GM10248 (cell line): ENCODE data around the gene PRDM1.

ENCODE experiments used
- CTCF ChIA-PET: fragments of 300-600 bp; sonication (Branson Sonifier 250); formaldehyde crosslinking; extraction: SDS; loops from one replicate; lab custom pipeline; 2021; ENCODE audit warnings: antibody characterized with exemption; lab: Yijun Ruan, JAX
- POLR2A ChIA-PET: fragments of 350-650 bp; sonication (Branson Sonifier 250); formaldehyde crosslinking; extraction: SDS; loops from one replicate; lab custom pipeline; 2020; ENCODE audit warnings: antibody characterized with exemption; lab: Yijun Ruan, JAX
- DNase-seq: peaks from one replicate; pipeline ENCODE4 v3.0.0; 2012; ENCODE audit errors: extremely low spot score
- CTCF ChIP-seq: IDR thresholded peaks from 2 replicates; pipeline ENCODE4 v1.5.1; 2012; ENCODE audit warnings: mild to moderate bottlenecking, low read depth; ENCODE audit errors: extremely low read depth, missing control alignments, control extremely low read depth

PRDM1 gene

GRCh38 chr6:106064756-106065155, 21.4 kb upstream of the PRDM1 start:
- CTCF ChIA-PET: interaction anchor here (1.4 to 2.0 kb wide), 2 partner anchors 8 to 158 kb away, joined by 4 to 8 read pairs; no protein-coding TSS in a partner anchor
- DNase-seq: no peak
- POLR2A ChIA-PET: no interaction called here
- TF ChIP-seq CTCF: no peak

- TF ChIP-seq CTCF: no peak
- CTCF ChIA-PET: no interaction called here
- POLR2A ChIA-PET: no interaction called here
- no peak for DNase-seq
These were observed 19.1 kb upstream of the PRDM1 start for GRCh38 chr6:106066989-106067388.

- ChIA-PET CTCF (interaction anchor here (2.0 kb wide), 1 partner anchor 154 kb away, joined by 6 read pairs; no protein-coding TSS in a partner anchor), POLR2A (no interaction called here)
- DNase-seq: no peak
- TF ChIP-seq CTCF: no peak
These were observed 16.7 kb upstream of the PRDM1 start for GRCh38 chr6:106069478-106069877.

GRCh38 chr6:106070636-106071035, 15.5 kb upstream of the PRDM1 start:
- no peak for DNase-seq
- ChIA-PET CTCF (no interaction called here), POLR2A (no interaction called here)
- TF ChIP-seq CTCF: no peak

GRCh38 chr6:106072501-106073090, 13.5 kb upstream of the PRDM1 start:
- CTCF ChIA-PET: no interaction called here
- DNase-seq: no peak
- POLR2A ChIA-PET: no interaction called here
- TF ChIP-seq CTCF: no peak

- no peak for DNase-seq
- ChIA-PET CTCF (no interaction called here), POLR2A (no interaction called here)
- no peak for TF ChIP-seq CTCF
These were observed 12.0 kb upstream of the PRDM1 start for GRCh38 chr6:106074146-106074545.

- TF ChIP-seq CTCF: no peak
- POLR2A ChIA-PET: no interaction called here
- CTCF ChIA-PET: interaction anchor here (1.2 kb wide), 2 partner anchors 13 to 33 kb away, joined by 3 to 4 read pairs; no protein-coding TSS in a partner anchor
- DNase-seq: no peak
These were observed 10.0 kb upstream of the PRDM1 start for GRCh38 chr6:106076139-106076538.
